Measurements from ENCODE around the gene CTTN.
A peak's percentile ranks its signal among the peaks of the same experiment; 100 is the strongest.

The CTTN gene

GRCh38 chr11:70456921-70457532, 58.7 kb downstream of the CTTN start:
- DNase-seq, result no peak

DNA sequence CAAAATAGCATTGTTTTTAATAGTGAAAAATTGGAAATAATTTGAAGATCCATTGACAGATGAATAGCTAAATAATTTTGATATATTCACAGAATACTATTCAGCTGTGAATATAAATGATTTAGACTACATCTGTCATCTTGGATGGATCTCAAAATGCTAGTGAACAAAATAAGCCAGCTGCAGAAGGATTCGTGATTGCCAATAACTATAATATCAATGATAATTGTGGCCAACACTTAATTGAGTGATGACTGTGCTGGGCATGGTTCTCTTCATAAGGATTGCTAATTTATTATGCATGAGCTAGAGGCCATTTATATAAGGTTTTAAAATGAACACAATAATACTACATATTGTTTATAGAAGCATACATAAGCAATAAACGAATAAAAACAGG, 60.4 kb downstream of the CTTN start:
- DNase-seq, result no peak

DNA sequence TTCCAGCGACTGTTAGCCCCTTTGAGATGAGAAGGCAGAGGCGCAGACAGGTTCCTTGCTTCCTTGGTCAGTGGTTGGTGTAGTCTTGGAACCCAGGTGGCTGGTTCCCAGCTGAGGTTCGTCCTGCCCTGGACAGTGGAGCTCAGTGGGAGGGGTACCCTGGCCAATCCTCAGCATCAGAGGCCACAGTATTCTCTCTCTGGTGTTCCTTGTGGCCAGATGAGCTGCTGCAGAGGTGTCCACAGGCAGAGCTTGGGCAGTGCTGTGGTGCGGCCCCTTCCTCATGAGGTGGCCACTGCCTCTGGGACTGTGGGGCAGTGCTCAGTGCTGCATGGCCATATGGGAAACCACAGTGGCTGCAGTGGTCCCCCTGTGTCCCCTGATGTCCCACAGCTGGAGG, 61.8 kb downstream of the CTTN start:
- DNase-seq, result no peak

- no peak for DNase-seq
Observed at GRCh38 chr11:70460964-70461363, 62.6 kb downstream of the CTTN start.

- DNase-seq, result no peak
Observed at GRCh38 chr11:70462818-70463477, 64.6 kb downstream of the CTTN start.

DNA sequence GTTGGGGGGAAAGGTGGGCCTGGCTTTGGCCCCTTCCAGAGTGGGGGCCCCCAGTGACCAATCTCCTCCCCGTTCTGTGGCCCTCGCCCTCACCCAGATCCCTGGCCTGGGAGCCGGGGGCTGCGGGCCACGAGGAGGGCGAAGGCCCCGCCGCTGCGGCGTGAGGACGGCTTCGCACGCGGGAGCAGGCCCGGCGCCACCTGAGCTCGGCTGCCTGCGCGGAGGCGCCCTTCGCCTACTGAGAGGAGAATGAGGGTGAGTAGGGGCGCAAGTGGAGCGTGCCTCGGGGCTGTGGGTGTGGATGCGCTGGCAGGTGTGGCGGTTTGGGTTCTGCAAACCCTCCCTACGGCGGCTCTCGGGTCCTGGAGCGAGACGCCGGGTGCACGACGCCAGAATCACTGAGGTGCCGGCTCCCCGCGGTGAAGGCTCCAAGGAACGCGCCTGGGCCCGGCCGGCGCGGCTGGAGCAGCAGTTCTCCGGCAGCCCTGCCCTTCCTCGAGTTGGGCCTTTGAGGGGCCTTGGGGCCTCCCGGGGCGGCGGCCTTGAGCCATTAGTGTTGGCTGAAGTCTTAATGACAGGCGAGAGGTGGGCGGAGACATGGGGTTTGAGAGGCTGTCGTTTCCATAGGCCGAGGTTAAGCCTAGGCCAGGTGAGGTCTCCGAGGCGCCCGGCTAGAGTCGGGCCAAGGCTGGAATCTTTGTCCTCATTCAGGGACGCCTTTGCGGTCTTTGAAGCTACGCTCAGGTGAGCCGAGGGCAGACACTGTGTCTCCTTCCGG, 65.3 kb downstream of the CTTN start:
- DNase-seq, result no peak

- DNase-seq, result no peak
Observed at GRCh38 chr11:70464509-70465361, 66.4 kb downstream of the CTTN start.

DNA sequence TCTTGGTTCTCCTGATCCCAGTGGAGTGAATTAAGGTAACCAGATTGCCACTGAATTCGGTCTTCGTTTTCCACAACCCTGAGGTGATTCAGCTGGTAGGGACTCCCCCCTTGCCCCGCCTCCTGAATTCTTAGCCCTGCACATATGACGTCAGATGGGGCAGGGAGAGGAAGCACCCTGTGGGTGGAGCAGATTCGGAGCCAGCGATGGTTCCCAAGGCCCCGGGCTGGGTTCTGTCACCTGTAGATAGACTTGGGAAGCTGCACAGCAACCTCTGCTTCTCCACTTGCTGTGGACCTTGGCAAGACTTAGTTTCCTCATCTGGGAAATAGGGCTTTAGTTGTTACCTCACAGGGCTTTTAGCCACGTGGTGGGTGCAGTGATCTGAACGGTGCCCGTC, 67.8 kb downstream of the CTTN start:
- DNase-seq, result no peak

DNA sequence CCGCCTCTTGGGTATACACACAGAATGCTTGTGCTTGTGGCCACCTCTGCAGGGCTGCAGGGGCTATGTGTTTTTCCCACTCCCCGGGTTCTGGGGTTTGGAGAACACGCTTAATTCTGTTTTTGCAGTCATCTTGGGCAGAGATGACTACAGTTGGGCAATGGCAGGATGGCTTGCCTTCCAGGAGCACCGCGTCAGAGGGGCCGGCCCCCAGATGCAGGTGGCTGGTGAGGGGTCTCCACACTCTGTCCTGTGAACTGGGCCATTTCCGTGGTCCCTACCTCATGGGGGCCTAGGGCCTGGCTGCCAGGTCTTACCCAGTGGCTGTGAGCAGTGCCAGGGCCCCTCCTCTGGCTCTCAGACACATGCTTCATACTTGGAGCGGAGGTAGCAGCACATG, 68.3 kb downstream of the CTTN start:
- DNase-seq, result no peak

DNA sequence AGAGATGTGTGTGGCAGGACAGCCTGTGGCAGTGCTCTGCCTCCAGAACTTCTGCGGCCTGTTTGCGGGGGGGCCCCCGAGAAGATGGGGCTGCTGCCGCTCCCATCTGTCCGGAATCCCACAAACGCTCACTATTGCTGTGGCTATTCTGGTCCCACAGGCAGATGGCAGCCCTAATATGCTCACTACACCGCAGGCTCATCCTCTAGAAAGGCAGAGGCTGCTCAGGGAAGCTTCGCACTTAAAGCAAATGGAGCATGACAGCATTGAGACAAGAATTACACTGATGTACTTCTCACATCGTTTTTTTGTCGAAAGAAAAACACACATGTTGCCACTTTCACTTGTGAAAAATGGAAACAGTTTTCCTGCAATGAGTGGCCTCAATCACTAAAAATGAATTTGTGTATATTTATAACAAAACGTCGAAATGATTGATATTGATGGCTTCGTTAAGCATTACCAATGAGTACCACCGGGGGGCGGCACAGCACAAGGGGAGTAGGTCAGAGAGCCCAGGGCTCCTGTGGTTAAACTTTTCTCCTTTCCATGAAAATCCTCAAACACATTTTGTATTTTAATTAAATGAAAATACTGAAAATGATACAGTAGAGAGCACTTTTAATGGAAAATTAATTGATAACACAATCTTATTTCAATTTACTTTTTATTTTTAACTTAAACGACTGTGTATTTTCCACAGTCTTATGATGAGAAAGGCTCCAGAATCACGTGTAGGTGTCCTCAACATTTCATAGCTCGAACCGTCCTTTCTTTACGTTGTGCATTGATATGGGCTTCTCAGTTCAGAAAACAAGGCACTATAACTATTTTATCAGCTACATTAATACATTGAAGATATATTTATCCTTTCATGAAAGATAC, 69.1 kb downstream of the CTTN start:
- DNase-seq, result peak in 1 of 2 experiments; percentile 17

- DNase-seq, result no peak
Observed at GRCh38 chr11:70468256-70469195, 70.2 kb downstream of the CTTN start.

DNA sequence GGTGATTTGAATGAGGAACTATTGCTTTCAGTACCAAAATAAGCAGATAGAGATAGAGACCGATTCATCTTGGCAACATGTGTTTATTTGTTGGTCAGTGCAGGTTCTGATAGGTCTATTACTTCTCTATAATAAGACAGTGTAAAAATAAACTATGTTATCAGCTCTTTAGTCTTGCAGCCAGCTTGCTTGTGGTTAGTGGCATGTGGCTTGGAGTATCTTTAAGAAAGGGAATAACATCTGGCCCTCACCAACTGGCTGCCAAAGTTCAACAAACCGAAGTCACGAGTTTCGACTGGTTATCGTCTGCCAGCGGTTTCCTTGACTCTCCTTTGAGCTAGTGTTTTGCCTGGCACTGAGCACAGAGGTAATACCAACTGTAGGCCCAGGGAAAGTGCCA, 71.8 kb downstream of the CTTN start:
- no peak for DNase-seq

DNA sequence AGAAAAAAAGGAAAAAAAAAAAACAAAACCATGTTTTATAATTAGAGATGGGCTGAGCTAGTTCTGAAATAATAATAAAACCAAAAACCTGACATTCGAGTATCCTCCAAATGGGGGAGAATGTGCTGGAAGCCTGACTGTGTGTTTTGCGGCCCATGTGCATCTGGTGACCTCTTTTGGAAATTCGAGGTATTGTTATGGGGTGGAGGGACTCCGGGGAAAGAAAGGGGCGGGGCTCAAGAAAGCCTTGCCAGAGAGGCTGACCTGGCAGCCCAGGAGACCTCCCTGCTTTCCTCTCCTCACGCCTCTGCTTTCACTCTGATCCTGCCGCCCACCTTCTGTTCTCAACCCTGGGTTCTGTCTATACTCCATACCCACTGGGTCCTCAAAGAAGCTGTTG, 72.9 kb downstream of the CTTN start:
- no peak for DNase-seq

DNA sequence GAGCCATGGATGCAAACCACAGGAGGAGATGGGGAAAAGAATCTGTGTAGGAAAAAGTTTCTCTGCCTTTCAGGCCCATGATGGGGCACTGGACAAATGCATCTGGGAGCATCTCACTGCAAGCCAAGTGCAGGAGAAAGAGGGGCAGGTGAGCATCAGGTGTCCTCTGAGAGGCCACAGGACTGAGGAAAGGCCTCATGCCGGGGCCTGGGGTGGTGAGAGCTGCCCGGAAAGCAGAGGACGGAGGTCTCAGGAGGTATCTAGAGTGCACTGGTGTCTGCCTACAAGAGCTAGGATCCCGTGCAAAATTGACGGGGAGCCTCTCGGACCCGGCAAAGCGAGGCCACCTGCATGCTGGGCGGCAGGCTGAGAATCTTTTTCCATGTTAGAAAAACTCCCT, 73.9 kb downstream of the CTTN start:
- no peak for DNase-seq

GRCh38 chr11:70473186-70473872, 75.0 kb downstream of the CTTN start:
- DNase-seq, result no peak

DNA sequence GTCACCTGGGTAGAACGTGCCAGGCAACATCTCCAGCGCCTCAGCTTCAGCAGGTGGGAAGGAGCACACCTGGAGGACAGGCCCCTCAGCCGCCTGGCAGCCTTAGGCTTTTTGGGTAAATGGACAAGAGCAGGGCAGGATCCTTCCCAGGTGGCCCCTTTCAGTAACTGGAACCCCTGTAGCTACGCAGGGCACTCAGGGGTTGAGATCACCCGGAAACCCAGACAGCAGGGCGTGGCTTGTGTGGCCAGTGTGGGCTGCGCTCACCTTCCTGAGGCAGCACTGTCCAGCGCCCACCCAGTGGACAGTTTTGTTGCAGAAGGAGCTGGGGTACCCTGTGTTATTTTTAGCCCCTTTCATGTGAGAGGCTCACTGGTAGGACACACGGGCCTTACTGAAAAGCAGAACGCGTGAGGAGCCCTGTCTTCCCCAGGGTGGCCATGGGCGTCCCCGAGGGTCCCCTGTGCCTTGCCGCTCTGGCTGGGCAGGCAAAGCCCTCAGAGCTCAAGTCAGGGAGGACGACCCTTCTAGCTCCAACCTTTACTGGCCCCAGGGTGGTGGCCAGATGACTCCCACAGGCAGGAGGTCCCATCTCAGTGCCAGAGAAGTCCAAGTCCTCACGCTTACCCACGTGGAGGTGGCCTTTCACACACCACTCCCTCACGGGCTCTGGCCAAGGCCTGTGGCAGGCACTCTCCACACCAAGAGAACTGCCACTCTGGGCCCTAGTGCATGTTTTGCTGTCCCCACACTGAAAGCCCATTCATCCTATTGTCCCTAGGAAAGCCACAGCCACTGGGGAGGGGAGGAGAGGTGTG, 75.8 kb downstream of the CTTN start:
- DNase-seq, result no peak

DNA sequence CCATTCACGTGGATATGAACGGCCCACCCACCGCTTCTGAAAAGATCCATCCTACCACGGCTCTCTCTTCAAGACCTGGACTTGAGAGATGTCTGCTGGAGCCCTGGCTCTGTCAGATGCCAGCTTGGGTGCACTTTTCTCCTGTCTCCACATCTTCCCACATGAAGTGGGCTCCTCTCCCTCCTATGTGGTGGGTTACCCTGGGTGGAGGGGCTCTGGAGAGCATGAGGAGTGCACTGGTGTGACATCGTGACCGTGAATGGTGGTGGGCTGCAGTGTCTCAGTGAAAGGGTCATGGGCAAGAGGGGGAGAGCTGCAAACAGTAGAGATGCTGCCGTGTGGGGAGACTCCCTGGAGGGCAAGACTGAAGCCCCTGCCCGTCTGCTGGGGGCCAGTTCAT, 76.4 kb downstream of the CTTN start:
- no peak for DNase-seq

DNA sequence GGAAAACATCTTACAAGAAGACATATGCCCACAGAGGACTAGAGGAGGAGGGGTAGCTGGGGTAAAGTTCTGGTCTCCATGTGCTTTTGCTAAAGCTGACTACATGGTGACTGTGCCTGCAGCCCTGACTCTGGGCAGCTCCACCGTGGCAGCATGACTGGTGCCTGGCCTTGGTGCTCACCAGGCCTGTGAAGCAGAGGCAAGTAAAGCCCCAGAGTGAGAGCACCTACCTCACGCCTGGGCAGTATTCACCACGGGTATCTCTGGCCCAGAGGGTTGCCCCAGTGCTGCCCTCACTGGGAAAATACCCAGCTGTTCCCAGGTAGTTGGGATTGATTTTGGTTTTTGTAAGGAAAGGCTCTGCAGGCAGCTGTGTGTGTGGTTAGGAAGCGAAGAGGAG, 78.3 kb downstream of the CTTN start:
- no peak for DNase-seq

- DNase-seq, result no peak
Observed at GRCh38 chr11:70477176-70477575, 78.8 kb downstream of the CTTN start.

GRCh38 chr11:70477609-70478008, 79.3 kb downstream of the CTTN start:
- DNase-seq, result no peak
